Activated gamma-delta T cell (primary cell): Measurements from ENCODE around the gene APOA4.
"Not testable (repeated sequence)": the region's sequence is repeated elsewhere in the genome, so short reads cannot be mapped to it uniquely, and the experiment has no call there.

ENCODE experiments used
- DNase-seq: peaks from one replicate; lab custom pipeline; 2025; lab: John Stamatoyannopoulos, UW

Gene APOA4

GRCh38 chr11:116829525-116830183 is 6.5 kb upstream of the APOA4 start, which contains the start of gene APOC3:
Gene APOC3 (plus strand): TSS chr11:116829907. CDS start chr11:116830583, 676 bp downstream.
- DNase-seq: no peak

DNA sequence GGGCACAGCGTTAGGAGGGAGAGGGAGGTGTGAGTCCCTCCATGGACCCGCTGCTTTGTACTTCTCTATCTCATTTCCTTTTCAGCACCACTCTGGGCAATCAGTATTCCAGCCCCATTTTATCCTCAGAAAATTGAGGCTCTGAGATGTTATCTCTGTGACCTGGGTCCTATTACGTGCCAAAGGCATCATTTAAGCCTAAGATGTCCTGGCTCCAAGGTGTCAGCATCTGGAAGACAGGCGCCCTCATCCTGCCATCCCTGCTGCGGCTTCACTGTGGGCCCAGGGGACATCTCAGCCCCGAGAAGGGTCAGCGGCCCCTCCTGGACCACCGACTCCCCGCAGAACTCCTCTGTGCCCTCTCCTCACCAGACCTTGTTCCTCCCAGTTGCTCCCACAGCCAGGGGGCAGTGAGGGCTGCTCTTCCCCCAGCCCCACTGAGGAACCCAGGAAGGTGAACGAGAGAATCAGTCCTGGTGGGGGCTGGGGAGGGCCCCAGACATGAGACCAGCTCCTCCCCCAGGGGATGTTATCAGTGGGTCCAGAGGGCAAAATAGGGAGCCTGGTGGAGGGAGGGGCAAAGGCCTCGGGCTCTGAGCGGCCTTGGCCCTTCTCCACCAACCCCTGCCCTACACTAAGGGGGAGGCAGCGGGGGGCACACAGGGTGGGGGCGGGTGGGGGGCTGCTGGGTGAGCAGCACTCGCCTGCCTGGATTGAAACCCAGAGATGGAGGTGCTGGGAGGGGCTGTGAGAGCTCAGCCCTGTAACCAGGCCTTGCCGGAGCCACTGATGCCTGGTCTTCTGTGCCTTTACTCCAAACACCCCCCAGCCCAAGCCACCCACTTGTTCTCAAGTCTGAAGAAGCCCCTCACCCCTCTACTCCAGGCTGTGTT is 5.8 kb upstream of the APOA4 start:
- DNase-seq: no peak

DNA sequence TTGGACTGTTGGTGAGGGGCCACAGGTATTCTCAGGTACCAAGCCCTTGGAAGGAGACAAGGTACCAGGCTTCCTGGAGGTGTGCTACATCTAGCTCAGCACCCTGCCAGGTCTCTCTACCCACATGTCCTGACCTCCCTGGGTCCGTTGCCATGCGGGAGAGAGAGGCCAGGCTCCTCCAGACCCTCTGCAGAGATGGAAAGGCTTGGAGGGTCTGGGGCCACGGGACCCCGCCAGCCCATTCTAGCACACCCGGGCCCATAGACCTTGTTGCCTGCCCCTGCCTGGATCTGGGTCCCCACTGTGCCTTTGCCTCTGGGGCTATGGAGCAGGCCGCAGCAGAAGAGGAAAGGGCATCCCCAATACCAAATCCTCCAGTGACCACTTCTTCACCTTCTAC is 4.4 kb upstream of the APOA4 start:
- DNase-seq: no peak

DNA sequence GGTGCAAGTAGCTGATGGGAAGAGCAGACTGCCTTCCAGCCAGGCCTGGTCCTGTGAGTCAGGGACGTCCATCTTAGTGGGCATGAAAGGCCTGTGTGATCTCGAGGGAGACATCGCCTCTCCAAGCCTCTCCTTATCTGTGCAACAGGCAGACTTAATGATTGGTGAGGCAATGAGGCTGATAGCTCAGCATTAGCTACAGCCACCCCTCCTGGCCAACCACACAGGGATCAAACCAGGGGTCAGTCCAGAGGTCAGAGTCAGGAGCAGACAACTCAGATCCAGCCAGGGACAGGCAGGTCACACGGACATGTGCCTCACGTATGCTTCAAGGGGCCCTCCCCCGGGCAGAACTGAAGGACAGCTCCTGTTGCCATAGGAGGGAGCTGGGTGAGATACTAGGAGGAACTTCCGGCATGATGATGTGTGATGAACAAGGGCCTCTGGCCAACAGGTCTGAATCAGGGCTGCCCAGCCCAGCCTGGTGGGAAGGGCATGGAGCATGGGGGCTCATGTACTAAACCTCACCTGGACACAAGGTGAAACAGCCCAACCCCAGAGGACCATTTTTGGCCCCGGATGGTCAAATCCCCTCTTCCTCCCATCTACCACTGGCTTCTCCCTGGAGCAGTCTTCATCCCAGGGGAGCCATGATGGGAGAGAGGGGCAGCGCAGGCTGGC is 3.8 kb upstream of the APOA4 start:
- DNase-seq: no peak

DNA sequence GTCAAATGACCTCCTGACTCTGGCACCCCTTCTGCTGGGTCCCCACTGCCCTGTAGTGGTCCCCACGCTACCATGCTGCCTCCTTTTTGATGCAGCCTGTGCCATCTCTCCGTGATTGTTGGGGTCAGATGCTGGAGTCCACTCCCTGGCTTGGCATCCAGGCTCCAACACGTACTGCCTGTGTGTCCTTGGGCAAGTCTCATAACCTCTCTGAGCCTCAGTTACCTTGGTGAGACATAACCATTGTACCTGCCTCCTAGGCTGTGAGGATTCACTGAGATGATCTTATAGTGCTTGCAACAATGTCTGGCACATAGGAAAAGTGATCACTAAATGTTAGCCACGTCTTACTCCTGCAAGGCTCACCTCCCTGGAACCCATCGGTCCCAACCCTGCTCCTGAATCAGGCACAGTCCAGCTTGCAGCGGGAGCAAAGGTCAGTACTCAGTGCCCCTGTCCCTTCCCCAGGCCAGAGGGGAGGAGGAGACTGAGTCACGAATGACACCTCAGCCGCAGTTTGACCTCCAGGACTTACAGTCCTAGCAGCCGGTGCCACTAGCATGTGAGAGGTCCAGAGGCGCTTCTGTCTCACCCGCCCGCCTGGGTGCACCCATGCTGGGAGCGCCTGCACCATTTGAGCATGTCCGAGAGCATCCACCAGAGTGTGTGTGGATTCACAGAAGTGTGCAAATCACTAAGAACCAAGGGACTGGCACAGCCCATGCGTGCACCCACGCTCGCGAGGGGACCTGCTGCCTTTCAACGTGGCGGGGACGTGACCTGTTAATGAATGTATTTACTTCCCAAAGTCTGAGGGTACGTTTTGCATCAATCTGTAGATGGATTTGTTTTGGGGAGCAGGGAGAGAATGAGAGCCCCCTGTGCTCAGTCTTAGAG is 3.0 kb upstream of the APOA4 start:
- no peak for DNase-seq

- no peak for DNase-seq
Observed at GRCh38 chr11:116825434-116825833, 2.3 kb upstream of the APOA4 start.

- no peak for DNase-seq
Observed at GRCh38 chr11:116822575-116822974, 529 bp downstream of the APOA4 start.

DNA sequence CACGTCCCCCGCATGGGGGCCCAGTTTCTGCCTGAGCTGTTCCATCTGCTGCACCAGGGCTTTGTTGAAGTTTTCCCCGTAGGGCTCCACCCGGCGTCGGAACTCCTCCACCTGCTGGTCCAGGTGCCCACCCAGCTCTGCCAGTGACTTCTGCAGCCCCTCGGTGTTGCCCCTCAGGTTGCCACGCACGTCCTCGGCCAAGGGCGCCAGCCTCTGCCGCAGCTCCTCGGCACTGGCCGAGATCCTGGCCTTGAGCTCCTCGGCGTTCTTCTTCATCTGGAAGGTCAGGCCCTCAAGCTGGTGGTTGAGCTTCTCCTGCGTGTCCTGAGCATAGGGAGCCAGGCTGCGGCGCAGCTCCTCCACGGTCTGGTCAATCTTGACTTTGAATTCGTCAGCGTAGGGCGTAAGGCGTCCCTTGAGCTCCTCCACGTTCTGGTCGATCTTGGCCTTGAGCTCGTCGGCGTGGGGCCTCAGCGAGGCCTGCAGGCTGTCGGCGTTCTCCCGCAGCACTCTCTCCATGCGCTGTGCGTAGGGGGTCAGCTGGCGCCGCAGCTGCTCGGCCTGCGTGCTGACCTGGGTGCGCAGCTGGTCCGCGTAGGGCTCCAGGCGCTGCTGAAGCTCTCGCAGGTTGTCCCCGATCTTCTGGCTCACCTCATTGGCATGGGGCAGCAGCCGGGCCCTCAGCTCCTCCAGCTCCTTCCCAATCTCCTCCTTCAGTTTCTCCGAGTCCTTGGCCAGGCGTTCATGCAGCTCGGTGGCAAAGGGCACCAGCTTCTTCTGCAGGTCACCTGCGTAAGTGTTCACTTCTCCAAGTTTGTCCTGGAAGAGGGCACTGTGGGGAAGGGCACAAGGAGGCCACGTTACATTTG is 1.8 kb downstream of the APOA4 start:
- no peak for DNase-seq

DNA sequence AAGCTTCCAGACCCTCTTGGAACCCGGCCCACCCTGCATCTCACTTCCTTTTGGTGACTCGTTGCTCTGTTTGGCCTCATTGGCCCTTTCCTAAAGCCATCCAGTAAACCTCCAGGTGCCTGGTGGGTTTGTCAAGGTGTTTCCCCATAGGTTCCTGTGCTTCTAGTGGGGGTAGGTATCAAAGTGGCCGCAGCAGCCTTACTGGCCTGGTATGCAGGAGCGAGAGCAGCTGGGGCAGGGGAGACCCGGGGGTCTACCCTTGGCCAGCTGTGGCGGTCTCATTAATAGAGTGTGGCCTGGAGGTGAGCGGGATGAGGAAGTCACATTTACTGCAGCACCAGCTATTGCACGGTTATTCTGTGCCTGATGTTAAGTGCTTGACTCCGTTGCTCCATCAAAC is 4.1 kb downstream of the APOA4 start:
- no peak for DNase-seq

GRCh38 chr11:116814502-116814901 is 8.6 kb downstream of the APOA4 start:
- DNase-seq: no peak

DNA sequence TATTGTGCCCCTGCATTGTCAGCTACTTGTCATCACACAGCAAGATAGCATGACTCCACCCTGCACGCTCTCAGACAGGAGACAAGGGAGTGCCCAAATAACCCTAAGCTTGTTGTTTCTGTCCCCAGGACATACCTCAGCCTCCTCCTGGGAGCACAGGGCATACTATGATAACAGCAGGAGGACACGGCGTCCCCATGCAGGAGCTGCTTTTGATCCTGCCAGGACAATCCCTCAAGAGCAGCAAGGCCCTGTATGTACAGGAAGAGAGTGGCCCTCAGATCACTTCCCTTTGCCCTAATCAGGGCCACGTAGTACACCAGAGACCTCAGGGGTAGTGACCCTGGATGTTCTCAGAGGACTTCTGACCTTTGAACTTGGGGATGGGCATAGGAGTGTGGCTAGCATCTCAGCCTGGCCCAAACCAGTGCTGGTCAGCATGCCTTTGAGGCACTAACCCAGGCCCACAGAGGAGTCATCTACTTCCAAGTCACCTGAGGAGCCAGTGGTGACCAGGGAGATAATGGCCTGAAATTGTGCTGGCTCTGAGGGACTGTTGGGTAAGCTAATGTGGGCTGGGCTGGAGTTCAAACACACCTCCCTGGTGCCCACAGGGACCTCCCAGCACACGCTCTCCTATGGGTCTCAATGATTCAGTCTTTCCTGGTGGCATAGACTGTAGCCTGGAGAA is 9.2 kb downstream of the APOA4 start:
- no peak for DNase-seq

GRCh38 chr11:116813170-116813569 is 9.9 kb downstream of the APOA4 start:
- no peak for DNase-seq

DNA sequence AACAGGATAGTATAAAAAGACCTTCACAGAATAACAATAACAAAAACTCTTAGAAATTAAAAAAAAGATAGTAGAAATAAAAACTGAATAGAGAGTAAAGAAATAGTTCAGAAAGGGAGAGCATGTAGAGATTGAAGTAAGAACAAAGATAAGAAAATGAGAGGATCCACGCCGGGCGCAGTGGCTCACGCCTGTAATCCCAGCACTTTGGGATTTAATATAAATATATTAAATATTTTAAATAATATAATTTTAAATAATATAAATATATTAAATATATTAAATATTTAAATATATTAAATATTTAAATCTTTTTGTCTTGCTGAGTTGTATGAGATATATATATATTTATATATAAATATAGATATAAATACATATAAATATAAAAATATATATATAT is 11.0 kb downstream of the APOA4 start:
- no peak for DNase-seq

- no peak for DNase-seq
Observed at GRCh38 chr11:116811194-116811593, 11.9 kb downstream of the APOA4 start.

- DNase-seq: no peak
Observed at GRCh38 chr11:116808262-116809175, 14.6 kb downstream of the APOA4 start.

- no peak for DNase-seq
Observed at GRCh38 chr11:116807601-116808261, 15.4 kb downstream of the APOA4 start.

GRCh38 chr11:116804001-116804400 is 19.1 kb downstream of the APOA4 start:
- DNase-seq: no peak

DNA sequence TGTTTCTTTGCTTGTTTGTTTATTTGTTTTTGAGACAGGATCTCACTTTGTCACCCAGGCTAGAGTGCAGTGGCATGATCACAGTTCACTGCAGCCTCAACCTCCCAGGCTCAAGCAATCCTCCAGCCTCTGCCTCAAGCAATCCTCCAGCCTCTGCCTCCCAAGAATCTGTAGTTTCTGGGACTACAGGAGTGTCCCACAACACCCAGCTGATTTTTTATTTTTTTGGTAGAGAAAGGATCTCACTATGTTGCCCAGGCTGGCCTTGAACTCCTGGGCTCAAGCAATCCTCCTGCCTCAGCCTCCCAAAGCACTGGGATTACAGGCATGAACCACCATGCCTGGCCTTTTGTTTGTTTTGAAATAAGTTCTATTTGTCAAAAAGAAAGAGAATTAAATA is 21.4 kb downstream of the APOA4 start:
- DNase-seq: not testable (repeated sequence)
